GM19240 (cell line): ENCODE data around the gene WDR55.
"Not testable (repeated sequence)": the region's sequence is repeated elsewhere in the genome, so short reads cannot be mapped to it uniquely, and the experiment has no call there.

Experiments used
- DNase-seq: peaks from one replicate; pipeline ENCODE4 v3.0.0; 2011; ENCODE audit warnings: low spot score; ENCODE audit not compliant: insufficient read length

The WDR55 gene

GRCh38 chr5:140642718-140643117 is 22.0 kb upstream of the WDR55 start:
- DNase-seq = no peak

GRCh38 chr5:140647042-140647419 is 17.7 kb upstream of the WDR55 start:
- DNase-seq = no peak

GRCh38 chr5:140658870-140659269 is 5.8 kb upstream of the WDR55 start:
- no peak for DNase-seq

GRCh38 chr5:140660371-140660770 is 4.3 kb upstream of the WDR55 start:
- DNase-seq = not testable (repeated sequence)

- no peak for DNase-seq
Measured at GRCh38 chr5:140664030-140664358, 710 bp upstream of the WDR55 start.

GRCh38 chr5:140671035-140671434 is 6.3 kb downstream of the WDR55 start:
- not testable (repeated sequence) for DNase-seq

- no peak for DNase-seq
Measured at GRCh38 chr5:140671472-140672125, 6.9 kb downstream of the WDR55 start.

- DNase-seq = no peak
Measured at GRCh38 chr5:140672455-140673186, 7.9 kb downstream of the WDR55 start.

- DNase-seq = no peak
Measured at GRCh38 chr5:140673187-140673976, 8.7 kb downstream of the WDR55 start, which contains the start of gene DND1. TSS of gene DND1 (minus strand) at chr5:140673576. CDS start at chr5:140673542, 34 bp downstream.

GRCh38 chr5:140674211-140674610 is 9.5 kb downstream of the WDR55 start:
- no peak for DNase-seq

GRCh38 chr5:140674629-140675028 is 9.9 kb downstream of the WDR55 start:
- no peak for DNase-seq

- peak; percentile 51 for DNase-seq
Measured at GRCh38 chr5:140677947-140678346, 13.2 kb downstream of the WDR55 start.

- no peak for DNase-seq
Measured at GRCh38 chr5:140678993-140679392, 14.3 kb downstream of the WDR55 start.

GRCh38 chr5:140690376-140690932 is 25.8 kb downstream of the WDR55 start:
- DNase-seq = no peak

- peak; percentile 87 for DNase-seq
Measured at GRCh38 chr5:140690941-140691924, 26.5 kb downstream of the WDR55 start, which contains the start of the genes HARS1 and HARS2. TSS of gene HARS1 (minus strand) at chr5:140691370. CDS start at chr5:140691304, 66 bp downstream. TSS of gene HARS2 (plus strand) at chr5:140691455. CDS start at chr5:140691649, 194 bp downstream.

- no peak for DNase-seq
Measured at GRCh38 chr5:140694276-140694675, 29.6 kb downstream of the WDR55 start.

- DNase-seq = no peak
Measured at GRCh38 chr5:140696891-140697492, 32.3 kb downstream of the WDR55 start.

- peak; percentile 84 for DNase-seq
Measured at GRCh38 chr5:140700177-140701144, 35.8 kb downstream of the WDR55 start, which contains the start of gene ZMAT2. TSS of gene ZMAT2 (plus strand) at chr5:140700447. CDS start at chr5:140700461, 14 bp downstream.

GRCh38 chr5:140707812-140708211 is 43.1 kb downstream of the WDR55 start:
- DNase-seq = no peak
